GM13976 (cell line): Measurements from ENCODE around the gene ENOX1.

Source experiments
- DNase-seq: peaks from one replicate; pipeline ENCODE4 v3.0.0; 2012; ENCODE audit warnings: low spot score
- in situ Hi-C: fragments of 300-500 bp; cut with MboI; formaldehyde crosslinking; loops from one replicate; pipeline ENCODE4 v1.12.0; 2022; ENCODE audit warnings: low sequenced_read_pairs, mixed read lengths, inconsistent platforms; ENCODE audit not compliant: unreplicated experiment
- TF ChIP-seq, protein P1 (sequence below): IDR thresholded peaks from 2 replicates; pipeline ENCODE4 v1.5.1; 2012; ENCODE audit warnings: borderline replicate concordance, mild to moderate bottlenecking; ENCODE audit not compliant: insufficient read depth; ENCODE audit errors: extremely low read depth, missing control alignments, control extremely low read depth

ENOX1 gene

DNA sequence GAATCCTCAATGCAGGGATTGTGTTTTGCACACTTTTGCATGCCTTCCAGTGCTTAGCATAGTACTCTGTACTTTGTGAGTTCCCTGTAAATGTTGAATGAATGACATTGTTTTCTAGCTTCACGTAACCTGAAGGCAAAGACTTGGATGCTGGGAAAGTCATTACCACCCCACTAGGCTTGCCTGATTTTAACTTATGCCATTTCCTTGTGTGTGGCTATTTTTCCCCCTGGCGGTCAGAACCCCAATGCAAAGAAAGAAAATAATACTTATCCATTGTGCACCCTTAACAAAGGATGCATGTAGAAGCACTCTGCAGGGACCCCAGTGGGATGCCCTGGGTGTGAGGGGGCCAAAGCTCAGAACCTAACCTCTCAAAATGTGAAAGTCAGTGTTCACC, 1.2 kb upstream of the ENOX1 start:
- TF ChIP-seq, protein P1, sequence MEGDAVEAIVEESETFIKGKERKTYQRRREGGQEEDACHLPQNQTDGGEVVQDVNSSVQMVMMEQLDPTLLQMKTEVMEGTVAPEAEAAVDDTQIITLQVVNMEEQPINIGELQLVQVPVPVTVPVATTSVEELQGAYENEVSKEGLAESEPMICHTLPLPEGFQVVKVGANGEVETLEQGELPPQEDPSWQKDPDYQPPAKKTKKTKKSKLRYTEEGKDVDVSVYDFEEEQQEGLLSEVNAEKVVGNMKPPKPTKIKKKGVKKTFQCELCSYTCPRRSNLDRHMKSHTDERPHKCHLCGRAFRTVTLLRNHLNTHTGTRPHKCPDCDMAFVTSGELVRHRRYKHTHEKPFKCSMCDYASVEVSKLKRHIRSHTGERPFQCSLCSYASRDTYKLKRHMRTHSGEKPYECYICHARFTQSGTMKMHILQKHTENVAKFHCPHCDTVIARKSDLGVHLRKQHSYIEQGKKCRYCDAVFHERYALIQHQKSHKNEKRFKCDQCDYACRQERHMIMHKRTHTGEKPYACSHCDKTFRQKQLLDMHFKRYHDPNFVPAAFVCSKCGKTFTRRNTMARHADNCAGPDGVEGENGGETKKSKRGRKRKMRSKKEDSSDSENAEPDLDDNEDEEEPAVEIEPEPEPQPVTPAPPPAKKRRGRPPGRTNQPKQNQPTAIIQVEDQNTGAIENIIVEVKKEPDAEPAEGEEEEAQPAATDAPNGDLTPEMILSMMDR, result no peak
- in situ Hi-C loops, result loop anchor here (25.0 kb wide), 1 partner anchor 826 kb away; no protein-coding TSS in a partner anchor
- DNase-seq, result peak; percentile 29

- TF ChIP-seq, protein P1, result no peak
- DNase-seq, result no peak
- in situ Hi-C loops, result loop anchor here (25.0 kb wide), 1 partner anchor 825 kb away; no protein-coding TSS in a partner anchor
Observed at GRCh38 chr13:43787518-43787891, 733 bp upstream of the ENOX1 start.

GRCh38 chr13:43786472-43786765, 353 bp downstream of the ENOX1 start:
- in situ Hi-C loops, result loop anchor here (25.0 kb wide), 1 partner anchor 824 kb away; no protein-coding TSS in a partner anchor
- TF ChIP-seq, protein P1, result no peak
- no peak for DNase-seq

GRCh38 chr13:43785650-43786471, 911 bp downstream of the ENOX1 start:
- in situ Hi-C loops, result loop anchor here (25.0 kb wide), 1 partner anchor 824 kb away; no protein-coding TSS in a partner anchor
- TF ChIP-seq, protein P1, result no peak
- DNase-seq, result peak; percentile 58

GRCh38 chr13:43785261-43785649, 1.5 kb downstream of the ENOX1 start:
- TF ChIP-seq, protein P1, result no peak
- no peak for DNase-seq
- in situ Hi-C loops, result loop anchor here (25.0 kb wide), 1 partner anchor 823 kb away; no protein-coding TSS in a partner anchor

- in situ Hi-C loops, result loop anchor here (25.0 kb wide), 1 partner anchor 822 kb away; no protein-coding TSS in a partner anchor
- DNase-seq, result no peak
Observed at GRCh38 chr13:43784496-43784895, 2.3 kb downstream of the ENOX1 start.

More at GRCh38 chr13:43784496-43784895, 2.3 kb downstream of the ENOX1 start:
- TF ChIP-seq, protein P1, result no peak
